Measurements from ENCODE around the gene WNK2.

Gene WNK2

DNA sequence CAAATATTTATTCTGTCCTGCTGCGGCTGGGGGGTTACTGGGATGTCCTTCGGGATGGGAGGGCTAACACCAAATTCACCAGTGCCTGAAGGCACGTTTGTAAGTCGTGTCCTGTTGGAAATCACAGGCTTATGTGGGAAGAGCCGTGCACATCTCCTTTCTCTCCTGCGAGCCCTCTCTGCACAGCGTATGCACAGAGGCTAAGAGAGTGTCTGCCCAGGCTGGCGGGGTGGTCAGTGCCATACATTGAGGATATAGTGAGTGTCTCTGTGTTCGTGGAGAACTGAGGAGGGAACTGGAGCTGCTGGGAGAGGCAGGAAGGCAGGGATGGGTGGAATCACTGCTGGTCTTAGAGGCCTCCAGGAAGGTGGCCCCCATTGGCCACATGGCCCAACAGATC, 110.1 kb downstream of the WNK2 start:
- no peak for FAIRE-seq
- TF ChIP-seq, protein P1, sequence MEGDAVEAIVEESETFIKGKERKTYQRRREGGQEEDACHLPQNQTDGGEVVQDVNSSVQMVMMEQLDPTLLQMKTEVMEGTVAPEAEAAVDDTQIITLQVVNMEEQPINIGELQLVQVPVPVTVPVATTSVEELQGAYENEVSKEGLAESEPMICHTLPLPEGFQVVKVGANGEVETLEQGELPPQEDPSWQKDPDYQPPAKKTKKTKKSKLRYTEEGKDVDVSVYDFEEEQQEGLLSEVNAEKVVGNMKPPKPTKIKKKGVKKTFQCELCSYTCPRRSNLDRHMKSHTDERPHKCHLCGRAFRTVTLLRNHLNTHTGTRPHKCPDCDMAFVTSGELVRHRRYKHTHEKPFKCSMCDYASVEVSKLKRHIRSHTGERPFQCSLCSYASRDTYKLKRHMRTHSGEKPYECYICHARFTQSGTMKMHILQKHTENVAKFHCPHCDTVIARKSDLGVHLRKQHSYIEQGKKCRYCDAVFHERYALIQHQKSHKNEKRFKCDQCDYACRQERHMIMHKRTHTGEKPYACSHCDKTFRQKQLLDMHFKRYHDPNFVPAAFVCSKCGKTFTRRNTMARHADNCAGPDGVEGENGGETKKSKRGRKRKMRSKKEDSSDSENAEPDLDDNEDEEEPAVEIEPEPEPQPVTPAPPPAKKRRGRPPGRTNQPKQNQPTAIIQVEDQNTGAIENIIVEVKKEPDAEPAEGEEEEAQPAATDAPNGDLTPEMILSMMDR (IDR thresholded peaks at IDR 0.05; ENCODE audit: insufficient read depth, missing control alignments), result no peak
- no peak for DNase-seq (ENCODE audit: insufficient read length, low spot score)

DNA sequence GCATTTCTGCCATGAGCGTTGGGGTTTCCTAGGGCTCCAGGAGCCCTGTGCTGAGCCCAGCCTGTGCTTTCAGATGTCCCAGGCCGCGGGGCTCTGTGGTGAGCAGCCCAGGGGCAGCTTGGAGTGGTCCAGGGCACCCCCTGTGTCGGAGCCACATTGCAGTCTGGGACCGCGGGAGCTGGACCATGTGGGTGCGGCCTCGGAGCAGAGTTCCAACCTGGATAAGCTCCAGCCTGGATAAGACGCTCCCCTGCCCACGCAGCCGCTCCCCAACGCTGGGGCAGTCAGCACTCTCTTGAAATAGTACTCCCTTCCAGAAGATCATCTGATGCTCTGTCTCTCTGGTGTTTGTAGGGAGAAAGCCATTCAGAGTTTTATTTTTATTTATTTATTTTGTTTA, 111.1 kb downstream of the WNK2 start:
- TF ChIP-seq, protein P1 (IDR thresholded peaks at IDR 0.05; ENCODE audit: insufficient read depth, missing control alignments), result no peak
- FAIRE-seq (no peak), DNase-seq (ENCODE audit: insufficient read length, low spot score) (no peak)

DNA sequence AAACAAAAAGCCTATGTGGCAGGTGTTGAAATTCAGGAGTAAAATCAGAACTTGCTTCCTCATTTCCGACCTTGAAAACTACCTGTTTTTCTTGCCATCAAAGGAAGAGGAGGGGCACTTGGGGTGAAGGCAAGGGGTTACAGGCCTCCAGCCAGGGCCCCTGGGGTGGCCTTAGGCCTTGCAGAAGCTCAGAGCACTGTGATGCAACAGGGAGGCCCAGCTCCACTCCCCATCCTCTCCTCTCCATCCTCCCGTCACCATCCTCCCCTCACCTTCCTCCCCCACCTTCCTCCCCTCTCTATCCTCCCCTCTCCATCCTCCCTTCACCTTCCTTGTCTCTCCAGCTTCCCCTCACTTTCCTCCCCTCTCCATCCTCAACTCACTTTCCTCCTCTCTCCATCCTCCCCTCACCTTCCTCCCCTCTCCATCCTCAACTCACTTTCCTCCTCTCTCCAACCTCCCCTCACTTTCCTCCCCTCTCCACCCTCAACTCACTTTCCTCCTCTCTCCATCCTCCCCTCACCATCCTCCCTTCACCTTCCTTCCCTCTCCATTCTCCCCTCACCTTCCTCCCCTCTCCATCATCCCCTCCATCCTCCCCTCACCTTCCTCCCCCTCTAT, 111.6 kb downstream of the WNK2 start:
- FAIRE-seq (no peak), DNase-seq (ENCODE audit: insufficient read length, low spot score) (no peak)
- TF ChIP-seq, protein P1 (IDR thresholded peaks at IDR 0.05; ENCODE audit: insufficient read depth, missing control alignments), result no peak

DNA sequence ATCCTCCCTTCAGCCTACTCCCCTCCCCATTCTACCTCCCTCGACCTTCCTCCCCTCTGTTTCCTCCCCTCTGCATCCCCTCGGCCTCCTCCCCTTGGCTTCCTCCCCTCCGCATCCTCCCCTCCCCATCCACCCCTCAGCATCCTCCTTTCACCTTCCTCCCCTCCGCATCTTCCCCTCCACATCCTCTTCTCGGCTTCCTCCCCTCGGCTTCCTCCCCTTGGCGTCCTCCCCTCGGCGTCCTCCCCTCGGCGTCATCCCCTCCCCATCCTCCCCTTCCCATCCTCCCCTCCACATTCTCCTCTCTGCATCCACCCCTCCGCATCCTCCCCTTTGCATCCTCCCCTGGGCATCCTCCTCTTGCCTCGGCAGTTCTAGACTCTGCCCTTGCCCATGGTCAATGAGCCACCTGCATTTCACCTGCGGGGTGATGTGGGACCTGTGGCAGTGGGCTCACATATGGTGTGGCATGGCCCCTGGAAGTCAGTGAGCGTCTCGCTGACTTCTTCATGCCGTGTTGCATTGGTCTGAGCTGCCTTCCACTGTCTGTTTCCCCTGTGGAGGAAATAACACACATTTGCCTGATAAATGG, 113.0 kb downstream of the WNK2 start:
- FAIRE-seq, result no peak
- no peak for DNase-seq (ENCODE audit: insufficient read length, low spot score)

DNA sequence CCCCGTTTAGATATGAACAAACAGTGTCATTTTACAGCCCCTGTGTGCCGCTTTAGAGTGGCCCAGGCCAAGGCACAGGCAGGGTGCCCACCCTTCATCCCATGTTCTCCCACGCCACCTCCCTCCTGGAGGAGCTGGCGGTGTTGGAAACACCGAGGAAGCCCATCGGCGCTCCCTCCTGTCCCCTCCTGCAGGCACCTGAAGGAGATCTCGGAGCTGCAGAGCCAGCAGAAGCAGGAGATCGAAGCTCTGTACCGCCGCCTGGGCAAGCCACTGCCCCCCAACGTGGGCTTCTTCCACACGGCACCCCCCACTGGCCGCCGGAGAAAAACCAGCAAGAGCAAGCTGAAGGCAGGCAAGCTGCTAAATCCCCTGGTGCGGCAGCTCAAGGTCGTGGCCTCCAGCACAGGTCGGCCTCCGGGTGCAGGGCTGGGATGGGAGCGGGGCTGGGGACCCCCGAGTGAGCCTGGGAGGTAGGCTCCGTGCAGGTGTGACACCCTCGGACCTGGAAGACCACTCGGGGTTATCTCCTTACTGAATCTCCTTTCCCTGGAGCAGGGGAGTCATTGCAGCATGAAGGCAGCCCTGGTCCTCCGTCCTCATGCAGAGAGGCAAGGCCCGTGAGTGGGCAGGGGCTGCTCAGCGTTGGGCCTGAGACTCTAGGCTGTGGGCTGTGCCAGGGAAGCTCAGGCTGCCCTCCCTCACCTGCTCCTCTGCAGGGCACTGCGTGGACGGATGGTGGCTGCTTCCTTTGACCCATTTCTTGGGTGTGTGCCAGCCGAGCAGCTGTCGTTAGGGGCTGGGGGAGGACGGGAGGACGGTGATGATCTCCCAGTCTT, 113.9 kb downstream of the WNK2 start:
- DNase-seq (ENCODE audit: insufficient read length, low spot score), result no peak
- TF ChIP-seq, protein P1 (IDR thresholded peaks at IDR 0.05; ENCODE audit: insufficient read depth, missing control alignments), result no peak
- no peak for FAIRE-seq

More for the DNA sequence above, 113.0 kb downstream of the WNK2 start:
- TF ChIP-seq, protein P1 (IDR thresholded peaks at IDR 0.05; ENCODE audit: insufficient read depth, missing control alignments), result no peak

DNA sequence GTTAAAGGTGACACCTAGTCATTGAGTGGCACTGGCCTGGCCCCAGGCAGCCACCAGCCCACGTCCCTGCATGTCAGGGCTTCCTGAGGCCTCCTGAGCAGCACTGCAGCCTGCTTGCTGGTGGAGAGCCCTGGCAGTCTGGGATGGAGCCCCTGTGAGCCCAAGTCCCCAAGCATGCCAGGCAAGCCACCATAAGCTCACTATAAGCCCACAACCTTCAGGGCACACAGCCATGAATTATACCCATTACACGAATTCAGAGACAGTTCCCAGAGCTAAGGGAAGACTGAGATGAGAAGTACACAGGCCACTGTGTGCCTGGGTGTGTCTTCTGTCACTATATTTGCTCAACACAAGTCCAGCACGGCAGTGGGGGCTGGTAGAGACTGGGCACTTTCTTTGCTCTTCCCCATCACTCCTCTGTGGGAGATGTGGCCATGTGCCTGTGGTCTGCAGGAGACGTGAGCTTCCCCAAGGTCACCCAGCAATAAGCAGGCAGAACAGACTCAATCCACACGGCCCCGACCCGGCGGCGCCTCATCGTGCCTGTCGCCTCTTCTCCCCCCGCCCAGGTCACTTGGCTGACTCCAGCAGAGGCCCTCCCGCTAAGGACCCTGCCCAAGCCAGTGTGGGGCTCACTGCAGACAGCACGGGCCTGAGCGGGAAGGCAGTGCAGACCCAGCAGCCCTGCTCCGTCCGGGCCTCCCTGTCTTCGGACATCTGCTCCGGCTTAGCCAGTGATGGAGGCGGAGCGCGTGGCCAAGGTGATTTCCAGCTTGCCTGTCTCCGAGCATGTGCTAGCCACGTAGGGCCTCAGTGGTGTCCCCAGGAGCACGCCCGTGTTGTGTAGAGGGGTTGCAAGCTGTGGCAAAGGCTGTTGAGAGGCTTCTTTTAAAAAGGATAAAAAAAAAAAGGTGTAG, 114.8 kb downstream of the WNK2 start:
- TF ChIP-seq, protein P1 (IDR thresholded peaks at IDR 0.05; ENCODE audit: insufficient read depth, missing control alignments), result no peak
- DNase-seq (ENCODE audit: insufficient read length, low spot score) (no peak), FAIRE-seq (no peak)
